Endothelial cell of umbilical vein (primary cell): ENCODE results near the gene UBL3. TPM values are rescaled to one million over a fixed set of nuclear protein-coding genes. Genes with fewer than 3 reads are reported as not detected.

Experiments
- BruUV-seq: library from RNA; stranded (reverse); fragments of 400-500 nt; replicated peaks from 2 replicates; lab custom pipeline; 2021; lab: Mats Ljungman, UMichigan
- CTCF ChIA-PET: fragments of 300-600, 350-600 bp; sonication (Branson Sonifier 250); formaldehyde crosslinking; loops from one replicate; lab custom pipeline; 2021; ENCODE audit warnings: antibody characterized with exemption, inconsistent platforms; lab: Charles Lee
- POLR2A ChIA-PET: fragments of 300-600, 350-600 bp; sonication (Branson Sonifier 250); formaldehyde crosslinking; loops from one replicate; lab custom pipeline; 2021; ENCODE audit warnings: antibody characterized with exemption, inconsistent platforms; lab: Charles Lee
- DNase-seq: peaks from one replicate; pipeline ENCODE4 v3.0.0-alpha.2; 2011; ENCODE audit warnings: low read depth, low spot score
- FAIRE-seq: peaks from 2 replicates; lab custom pipeline; 2011; peaks lifted over from hg19 to GRCh38; lab: Jason Lieb, UNC
- H2AFZ ChIP-seq: 2 replicates; pipeline ENCODE4 v1.6.0; 2012; ENCODE audit warnings: low read depth, low read length, control low read depth, inconsistent platforms
- H3K27ac ChIP-seq: 2 replicates; pipeline ENCODE4 v1.5.1; 2011; ENCODE audit warnings: low read depth, mild to moderate bottlenecking, control low read depth, low read length, moderate library complexity; ENCODE audit not compliant: insufficient read depth
- H3K27me3 ChIP-seq, 2 experiments: 2 replicates each; pipeline versions ENCODE4 v1.6.0 to v1.6.1; 2011; ENCODE audit warnings: low read length in 2 of 2, mixed read lengths in 1 of 2; ENCODE audit not compliant: control insufficient read depth in 2 of 2, insufficient read depth in 2 of 2
- H3K36me3 ChIP-seq, 2 experiments: 2 replicates in 1 of 2; 3 replicates in 1 of 2; pipeline ENCODE4 v1.5.1; 2011; ENCODE audit warnings: low read length in 2 of 2, mild to moderate bottlenecking in 1 of 2, moderate library complexity in 1 of 2; ENCODE audit not compliant: control insufficient read depth in 2 of 2, insufficient read depth in 2 of 2; ENCODE audit errors: extremely low read depth in 1 of 2
- H3K4me1 ChIP-seq: 3 replicates; pipeline ENCODE4 v1.5.1; 2011; ENCODE audit warnings: mild to moderate bottlenecking, low read length; ENCODE audit not compliant: control insufficient read depth, insufficient read depth; ENCODE audit errors: extremely low read depth
- H3K4me2 ChIP-seq: 2 replicates; pipeline ENCODE4 v1.6.1; 2011; ENCODE audit warnings: low read length, control low read depth, mixed read lengths; ENCODE audit not compliant: insufficient read depth
- H3K4me3 ChIP-seq, 3 experiments: fragments of 200-600 bp in 1 of 3; sonication (generic), shearing (Covaris generic) in 1 of 3; replicated peaks in 1 of 3; 2 replicates each; pipeline ENCODE4 v1.5.1; 2011 to 2016; ENCODE audit warnings: control low read depth in 3 of 3, low read length in 3 of 3, mild to moderate bottlenecking in 2 of 3, inconsistent platforms in 1 of 3, low read depth in 1 of 3, moderate library complexity in 1 of 3; ENCODE audit not compliant: insufficient read depth in 1 of 3
- H3K79me2 ChIP-seq: 2 replicates; pipeline ENCODE4 v1.6.0; 2012; ENCODE audit warnings: low read length, inconsistent platforms; ENCODE audit not compliant: control insufficient read depth, insufficient read depth
- H3K9ac ChIP-seq: replicated peaks from 2 replicates; pipeline ENCODE3; 2011; ENCODE audit warnings: low read length, control low read depth; ENCODE audit not compliant: insufficient read depth; ENCODE audit errors: extremely low read depth
- H3K9me1 ChIP-seq: replicated peaks from 3 replicates; pipeline ENCODE4 v1.6.0; 2011; ENCODE audit warnings: mild to moderate bottlenecking, low read length; ENCODE audit not compliant: control insufficient read depth, insufficient read depth; ENCODE audit errors: extremely low read depth
- H3K9me3 ChIP-seq: replicated peaks from 2 replicates; pipeline ENCODE4 v1.5.1; 2012; ENCODE audit warnings: low read length, inconsistent platforms; ENCODE audit not compliant: control insufficient read depth, insufficient read depth
- H4K20me1 ChIP-seq: replicated peaks from 2 replicates; pipeline ENCODE3; 2011; ENCODE audit warnings: mild to moderate bottlenecking, low read length; ENCODE audit not compliant: control insufficient read depth, insufficient read depth; ENCODE audit errors: extremely low read depth
- EZH2 ChIP-seq: IDR thresholded peaks from 2 replicates; pipeline ENCODE4 v1.6.1; 2012; ENCODE audit warnings: borderline replicate concordance, low read depth, mild to moderate bottlenecking, moderate library complexity, low read length, inconsistent platforms; ENCODE audit not compliant: severe bottlenecking
- FOS ChIP-seq: IDR thresholded peaks from 2 replicates; pipeline ENCODE4 v1.6.1; 2011; ENCODE audit warnings: mild to moderate bottlenecking, low read length, moderate library complexity, borderline replicate concordance; ENCODE audit not compliant: insufficient read depth
- GATA2 ChIP-seq: IDR thresholded peaks from 2 replicates; pipeline ENCODE4 v1.7.0; 2011; ENCODE audit warnings: low read depth, mild to moderate bottlenecking, moderate library complexity, mixed read lengths, low read length; ENCODE audit not compliant: insufficient read length, insufficient read depth
- JUN ChIP-seq: IDR thresholded peaks from 2 replicates; pipeline ENCODE4 v1.6.1; 2011; ENCODE audit warnings: borderline replicate concordance, low read depth; ENCODE audit not compliant: insufficient read length, insufficient read depth
- MYC ChIP-seq: IDR thresholded peaks from one replicate; pipeline ENCODE4 v1.6.1; 2011; ENCODE audit warnings: mild to moderate bottlenecking, low read depth, low read length
- POLR2A ChIP-seq: IDR thresholded peaks from 2 replicates; pipeline ENCODE4 v1.6.1; 2012; ENCODE audit warnings: low read depth, mild to moderate bottlenecking, control low read depth, low read length
- POLR2AphosphoS5 ChIP-seq: IDR thresholded peaks from 2 replicates; pipeline ENCODE4 v1.6.1; 2012; ENCODE audit warnings: low read depth, mild to moderate bottlenecking, control low read depth, low read length, moderate library complexity; ENCODE audit not compliant: insufficient read depth
- dilution Hi-C: fragments of 300-500 bp; cut with MboI; formaldehyde crosslinking; loops from one replicate; pipeline ENCODE4 v1.15.0; 2019; ENCODE audit warnings: low sequenced_read_pairs; ENCODE audit not compliant: extremely low pct_ligation_motif_present
- intact Hi-C: fragments of 100-400 bp; cut with micrococcal nuclease; formaldehyde crosslinking; loops from one replicate; pipeline ENCODE4 v1.10.0; 2022
- polyA plus RNA-seq, 4 experiments: library from polyadenylated mRNA; depleted of rRNA in 3 of 4; stranded (reverse) in 3 of 4; unstranded in 1 of 4; fragments of >200 nt; gene quantifications; 2 replicates each; pipeline versions ENCODE4 v1.2.1 to v1.2.3, GENCODE V29; 2011 to 2012; ENCODE audit warnings: missing spikeins in 1 of 4
- total RNA-seq: library from RNA; stranded (reverse); gene quantifications from 2 replicates; pipeline ENCODE4 v1.2.3, GENCODE V29; 2021
- TF ChIP-seq, protein P1 (sequence below), 2 donors: IDR thresholded peaks; 1 replicate in 1 of 2; 2 replicates in 1 of 2; pipeline ENCODE4 v1.5.1; 2011; ENCODE audit warnings: low read length in 2 of 2, mild to moderate bottlenecking in 2 of 2, moderate library complexity in 2 of 2, control low read depth in 1 of 2, inconsistent platforms in 1 of 2, low read depth in 1 of 2; ENCODE audit not compliant: insufficient read depth in 1 of 2; ENCODE audit errors: extremely low read depth in 1 of 2
- TF ChIP-seq, protein P2 (sequence below): IDR thresholded peaks from 2 replicates; pipeline ENCODE4 v1.6.1; 2011; ENCODE audit not compliant: insufficient read depth, insufficient read length

Gene UBL3
- total and polyA plus RNA-seq, 2 donors (not counting 3 experiments of a cell fraction or from before 2014, with no cell fraction given), result 4.8 to 11.8 TPM

DNA sequence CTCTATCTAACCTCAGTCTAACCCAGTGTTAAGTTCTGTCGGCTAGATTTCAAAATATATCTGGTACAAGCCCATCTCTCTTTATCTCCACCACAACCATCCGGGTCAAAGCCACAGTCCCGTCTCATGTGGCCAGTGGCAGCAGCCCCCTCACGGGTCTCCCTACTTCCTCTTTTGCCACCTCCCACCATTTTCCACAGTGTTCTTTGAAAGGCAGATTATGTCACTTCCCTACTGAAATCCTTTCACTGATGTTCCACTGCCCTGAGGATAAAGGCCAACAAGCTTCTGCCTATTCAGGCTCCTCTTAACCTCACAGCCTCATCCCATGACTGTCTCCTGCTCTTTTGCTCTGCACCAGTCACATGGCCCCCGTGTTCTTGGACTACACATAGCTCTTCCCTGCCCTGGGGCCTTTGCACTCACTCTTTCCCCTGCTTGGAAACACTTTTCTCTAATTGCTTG, 117.2 kb downstream of the UBL3 start:
- ChIA-PET CTCF (no interaction called here), POLR2A (interaction anchor here (0.6 kb wide), 1 partner anchor 23 kb away, joined by 3 read pairs; no protein-coding TSS in a partner anchor)
- no peak overlapping the region for H3K9ac ChIP-seq
- no TSS peak for BruUV-seq
- no peak for FAIRE-seq
- peaks cover 4% of the 10 kb centered on the region in 2 experiments for H3K27me3 ChIP-seq
- no peak overlapping the region for H3K4me3 ChIP-seq
- TF ChIP-seq GATA2, result no peak
- TF ChIP-seq JUN, result no peak
- TF ChIP-seq, protein P1, sequence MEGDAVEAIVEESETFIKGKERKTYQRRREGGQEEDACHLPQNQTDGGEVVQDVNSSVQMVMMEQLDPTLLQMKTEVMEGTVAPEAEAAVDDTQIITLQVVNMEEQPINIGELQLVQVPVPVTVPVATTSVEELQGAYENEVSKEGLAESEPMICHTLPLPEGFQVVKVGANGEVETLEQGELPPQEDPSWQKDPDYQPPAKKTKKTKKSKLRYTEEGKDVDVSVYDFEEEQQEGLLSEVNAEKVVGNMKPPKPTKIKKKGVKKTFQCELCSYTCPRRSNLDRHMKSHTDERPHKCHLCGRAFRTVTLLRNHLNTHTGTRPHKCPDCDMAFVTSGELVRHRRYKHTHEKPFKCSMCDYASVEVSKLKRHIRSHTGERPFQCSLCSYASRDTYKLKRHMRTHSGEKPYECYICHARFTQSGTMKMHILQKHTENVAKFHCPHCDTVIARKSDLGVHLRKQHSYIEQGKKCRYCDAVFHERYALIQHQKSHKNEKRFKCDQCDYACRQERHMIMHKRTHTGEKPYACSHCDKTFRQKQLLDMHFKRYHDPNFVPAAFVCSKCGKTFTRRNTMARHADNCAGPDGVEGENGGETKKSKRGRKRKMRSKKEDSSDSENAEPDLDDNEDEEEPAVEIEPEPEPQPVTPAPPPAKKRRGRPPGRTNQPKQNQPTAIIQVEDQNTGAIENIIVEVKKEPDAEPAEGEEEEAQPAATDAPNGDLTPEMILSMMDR (IDR thresholded peaks at IDR 0.05; ENCODE audit: extremely low read depth in 1 of 2, insufficient read depth in 1 of 2, low read depth in 1 of 2, low read length in 2 of 2), result no peak
- TF ChIP-seq EZH2, result no peak
- no peak for TF ChIP-seq POLR2AphosphoS5
- TF ChIP-seq, protein P2, sequence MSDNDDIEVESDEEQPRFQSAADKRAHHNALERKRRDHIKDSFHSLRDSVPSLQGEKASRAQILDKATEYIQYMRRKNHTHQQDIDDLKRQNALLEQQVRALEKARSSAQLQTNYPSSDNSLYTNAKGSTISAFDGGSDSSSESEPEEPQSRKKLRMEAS, result no peak
- no peak for TF ChIP-seq FOS
- no peak for TF ChIP-seq POLR2A
- no peak for TF ChIP-seq MYC
- no peaks in the 10 kb centered on the region for H3K4me1 ChIP-seq
- no peak overlapping the region for H2AFZ ChIP-seq
- no peak overlapping the region for H3K27ac ChIP-seq
- dilution Hi-C loops, result no loop called here
- no peaks in the 10 kb centered on the region for H4K20me1 ChIP-seq
- no peak for DNase-seq
- no peaks in the 10 kb centered on the region for H3K9me1 ChIP-seq
- H3K79me2 ChIP-seq, result no peaks in the 10 kb centered on the region
- no peak overlapping the region for H3K4me2 ChIP-seq
- intact Hi-C loops, result no loop called here
- no peaks in the 10 kb centered on the region for H3K36me3 ChIP-seq
- no peaks in the 10 kb centered on the region for H3K9me3 ChIP-seq
